ENCODE measurements around the gene ZMYND10. TPM values are rescaled to one million over a fixed set of nuclear protein-coding genes. Genes with fewer than 3 reads are reported as not detected.

ZMYND10 gene
- total RNA-seq: 0.36 and 0.38 TPM in 2 replicates

DNA sequence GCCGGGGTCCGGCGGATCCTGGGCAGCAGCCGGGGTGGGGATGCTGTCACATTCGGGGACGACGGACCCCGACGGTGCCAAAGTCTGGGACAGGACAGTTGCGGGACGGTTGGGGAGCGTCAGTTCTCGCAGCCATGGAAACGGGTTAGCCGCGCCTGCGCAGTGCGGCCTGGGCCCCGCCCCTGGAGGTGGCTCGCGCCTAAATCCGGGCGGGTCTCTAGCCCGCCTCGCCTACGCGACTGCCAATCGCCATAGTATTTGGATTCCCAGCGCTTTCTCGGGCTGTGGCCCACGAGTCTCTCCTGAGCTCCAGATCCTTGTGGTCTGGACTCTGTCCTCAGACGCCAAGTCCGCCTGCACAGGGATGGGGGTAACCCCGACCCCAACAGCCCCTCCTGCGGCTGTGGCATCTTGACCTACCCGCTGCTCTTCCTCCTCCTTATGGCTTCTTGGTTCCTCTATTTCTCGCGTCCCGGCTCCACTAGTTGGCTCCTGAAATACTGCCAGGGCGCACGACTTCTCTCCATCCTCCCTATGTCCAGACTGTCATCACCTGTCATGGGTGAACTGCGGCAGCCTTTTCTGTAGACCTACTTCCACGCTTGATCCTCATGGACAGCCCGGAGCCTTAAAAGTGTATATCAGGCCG is at the start of gene ZMYND10:
Gene ZMYND10, minus strand, starts transcription at position 147 of the 649 bp plus-strand sequence. CDS start 153 bp downstream, outside the sequence.

GRCh38 chr3:50358911-50359759 is 13.6 kb upstream of the ZMYND10 start, which contains the start of gene TMEM115:
Gene TMEM115, minus strand, starts transcription at chr3:50359521. Its CDS starts 458 bp downstream, at chr3:50359063.

GRCh38 chr3:50350527-50351322 is 5.2 kb upstream of the ZMYND10 start, which contains the start of the genes CYB561D2 and NPRL2:
Gene CYB561D2, plus strand, starts transcription at chr3:50350862. Its CDS starts 572 bp downstream, at chr3:50351434.
Gene NPRL2, minus strand, starts transcription at chr3:50350775. Its CDS starts 123 bp downstream, at chr3:50350652.

GRCh38 chr3:50340448-50341329 is 4.8 kb downstream of the ZMYND10 start, which contains the start of gene RASSF1:
Gene RASSF1, minus strand, starts transcription at chr3:50340836. Its CDS starts 31 bp downstream, at chr3:50340805.

DNA sequence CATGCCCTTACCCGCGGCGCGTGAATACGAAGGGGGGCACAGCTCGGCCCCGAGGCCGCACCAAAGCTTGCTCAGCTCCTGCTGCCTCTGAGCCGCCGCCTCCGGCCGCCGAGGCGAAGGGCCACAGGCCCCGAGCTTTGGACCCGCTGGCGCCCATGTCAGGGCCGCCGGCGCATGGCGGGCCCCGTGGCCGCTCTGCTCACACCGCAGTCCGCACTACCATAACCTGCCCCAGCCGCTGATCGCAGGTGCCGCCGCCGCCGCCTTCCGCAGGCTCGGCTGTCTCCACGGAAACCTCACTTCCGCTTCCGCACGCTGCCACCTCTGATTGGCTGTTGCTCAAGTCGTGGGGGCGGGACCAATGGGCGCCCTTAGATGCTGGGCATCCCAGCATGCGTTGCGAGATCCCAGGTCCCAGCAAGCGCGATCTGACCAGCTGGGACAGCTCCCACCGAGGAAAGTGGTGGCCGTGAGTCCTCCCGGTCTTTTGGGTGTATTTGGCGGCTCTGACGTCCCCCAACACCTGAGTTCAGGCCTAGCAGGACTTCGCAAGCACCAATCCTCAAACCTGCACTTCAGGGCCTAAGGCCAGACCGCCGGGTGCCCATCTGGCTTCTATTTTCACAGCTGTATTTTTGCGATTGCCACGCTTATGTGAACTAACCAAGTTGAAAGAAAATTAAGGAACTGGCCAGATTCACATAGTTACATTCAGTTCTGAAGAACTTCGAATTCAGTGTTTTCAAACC is 17.4 kb downstream of the ZMYND10 start, which contains the start of gene TUSC2:
Gene TUSC2, minus strand, starts transcription at position 281 of the 749 bp plus-strand sequence. Its CDS starts 124 bp downstream, at position 157.

GRCh38 chr3:50322386-50323091 is 23.0 kb downstream of the ZMYND10 start, which contains the start of gene HYAL2:
Gene HYAL2, minus strand, starts transcription at chr3:50322745. Its CDS starts 2,256 bp downstream, at chr3:50320489.

DNA sequence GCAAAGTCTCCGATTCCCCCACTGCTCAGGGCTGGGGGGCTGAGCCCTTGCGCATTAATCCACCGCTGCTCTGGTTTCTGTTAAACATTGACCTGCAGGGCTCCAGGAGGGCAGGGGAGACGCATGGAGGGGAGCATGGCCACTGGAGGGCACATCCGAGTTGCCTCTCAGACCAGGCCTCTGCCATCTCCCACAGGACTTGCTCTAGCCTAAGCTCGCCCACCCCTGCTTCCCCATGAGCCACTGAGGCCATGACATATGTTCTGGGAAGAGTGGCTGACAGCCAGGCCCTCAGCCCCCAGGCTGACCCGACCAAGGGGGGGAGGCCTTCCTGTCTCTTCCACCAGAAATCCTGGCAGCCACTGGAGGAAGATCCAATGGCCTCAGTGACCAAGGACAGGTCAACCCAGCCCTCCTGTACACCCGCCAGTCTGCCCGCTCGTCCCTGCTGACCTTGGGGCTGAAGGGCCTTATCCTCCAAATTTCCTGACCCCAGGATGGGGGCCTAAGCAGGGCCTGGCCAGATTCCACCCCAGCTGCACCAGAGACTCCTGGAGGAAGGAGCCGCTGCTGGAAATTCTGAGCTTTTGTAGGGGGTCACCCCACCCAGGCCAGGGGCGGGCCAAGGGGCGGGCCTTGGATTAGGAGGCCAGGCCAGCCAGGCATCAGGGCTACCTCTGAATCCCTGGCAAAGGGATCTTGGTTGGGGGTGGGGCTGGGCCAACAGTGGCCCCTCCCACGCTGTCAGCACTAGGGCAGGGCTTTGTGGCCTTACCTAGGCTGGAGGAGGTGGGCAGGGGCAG is 42.3 kb downstream of the ZMYND10 start, which contains the start of gene HYAL1:
Gene HYAL1, minus strand, starts transcription at position 562 of the 803 bp plus-strand sequence. CDS start 618 bp downstream, outside the sequence.

GRCh38 chr3:50298836-50299637 is 46.5 kb downstream of the ZMYND10 start, which contains the start of the genes HYAL3 and NAA80:
Gene HYAL3, minus strand, starts transcription at chr3:50299405. Its CDS starts 3,803 bp downstream, at chr3:50295602.
Gene NAA80, minus strand, starts transcription at chr3:50299405. Its CDS starts 1,942 bp downstream, at chr3:50297463.

DNA sequence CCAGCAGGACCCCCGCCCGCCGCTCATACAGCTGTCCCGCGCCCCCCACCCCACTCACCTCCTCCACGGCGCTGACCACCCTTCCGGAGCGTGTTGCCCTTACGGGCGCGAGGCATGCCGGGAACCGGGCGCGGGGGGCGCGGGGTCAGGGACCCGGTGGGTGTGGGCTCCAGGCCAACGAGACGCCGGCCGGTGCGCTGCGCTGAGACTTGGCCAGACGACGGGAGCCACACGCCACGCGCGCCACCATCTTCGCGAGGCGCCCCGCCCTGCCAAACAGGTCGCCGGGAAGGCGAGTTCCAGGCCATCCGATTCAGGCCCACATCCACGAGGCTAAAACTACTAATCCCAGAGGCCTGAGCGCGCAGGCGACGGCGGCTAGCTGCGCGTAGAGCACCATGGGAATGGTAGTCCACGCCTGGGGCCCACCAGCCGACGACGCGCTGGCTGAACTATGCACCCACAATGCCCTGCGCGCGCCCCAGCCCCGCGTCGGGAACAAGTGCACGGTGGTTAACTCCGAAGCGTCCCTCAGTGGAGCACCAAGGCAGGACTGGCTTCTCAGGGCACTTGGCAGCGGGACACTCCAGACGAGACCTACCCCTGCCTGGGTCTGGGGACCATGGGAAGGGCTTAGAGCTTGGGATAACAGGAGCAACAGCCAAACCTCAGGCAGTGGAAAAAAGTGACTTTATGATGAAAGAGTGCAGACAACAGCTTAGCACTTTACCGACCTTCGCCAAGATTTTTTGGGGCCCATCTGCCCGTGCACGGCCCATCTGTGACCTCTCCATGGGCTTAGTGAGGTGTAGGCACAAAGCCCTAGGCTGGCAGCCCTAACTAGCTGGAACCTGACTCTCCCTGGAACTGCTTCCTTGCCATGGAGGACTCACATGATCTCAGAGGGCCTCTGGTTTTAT is 53.1 kb downstream of the ZMYND10 start, which contains the start of gene IFRD2:
Gene IFRD2, minus strand, starts transcription at position 271 of the 920 bp plus-strand sequence. Its CDS starts 155 bp downstream, at position 116.

Other genes with a start within 250 kb of the ZMYND10 start
- 93.7 and 138 TPM in 2 replicates for gene SEMA3F, start 190.4 kb downstream of the ZMYND10 start, total RNA-seq
- 0.54 TPM in 1 of 2 replicates, not detected in the other for gene GNAT1, start 154.1 kb downstream of the ZMYND10 start, total RNA-seq
- gene SLC38A3, start 140.5 kb downstream of the ZMYND10 start, total RNA-seq: 0.09 TPM in 1 of 2 replicates, not detected in the other
- gene GNAI2, start 109.5 kb downstream of the ZMYND10 start, total RNA-seq: 572 and 692 TPM in 2 replicates
- gene SEMA3B, start 76.6 kb downstream of the ZMYND10 start, total RNA-seq: 0.27 and 1.3 TPM in 2 replicates
- not detected in 2 replicates for gene LSMEM2, start 66.6 kb downstream of the ZMYND10 start, total RNA-seq
- gene IFRD2, start 53.3 kb downstream of the ZMYND10 start, total RNA-seq: 93.4 and 118 TPM in 2 replicates
- 6.2 and 6.8 TPM in 2 replicates for gene HYAL3, start 46.3 kb downstream of the ZMYND10 start, total RNA-seq
- gene NAA80, start 46.3 kb downstream of the ZMYND10 start, total RNA-seq: 1.5 and 2.2 TPM in 2 replicates
- gene HYAL1, start 42.2 kb downstream of the ZMYND10 start, total RNA-seq: 0.99 and 1.8 TPM in 2 replicates
- gene HYAL2, start 23.0 kb downstream of the ZMYND10 start, total RNA-seq: 442 and 623 TPM in 2 replicates
- gene TUSC2, start 17.5 kb downstream of the ZMYND10 start, total RNA-seq: 18.4 and 22.7 TPM in 2 replicates
- gene RASSF1, start 4.9 kb downstream of the ZMYND10 start, total RNA-seq: 12.7 and 24.0 TPM in 2 replicates
- gene NPRL2, start 5.0 kb upstream of the ZMYND10 start, total RNA-seq: 18.9 and 19.9 TPM in 2 replicates
- gene CYB561D2, start 5.1 kb upstream of the ZMYND10 start, total RNA-seq: 18.0 and 21.7 TPM in 2 replicates
- gene TMEM115, start 13.8 kb upstream of the ZMYND10 start, total RNA-seq: 31.0 and 38.5 TPM in 2 replicates
- gene CACNA2D2, start 157.9 kb upstream of the ZMYND10 start, total RNA-seq: not detected in 2 replicates
- 2.2 and 4.8 TPM in 2 replicates for gene C3orf18, start 222.0 kb upstream of the ZMYND10 start, total RNA-seq
- gene HEMK1, start 223.8 kb upstream of the ZMYND10 start, total RNA-seq: 9.5 and 12.6 TPM in 2 replicates

All from endothelial cell of coronary artery (primary cell).